Hypothalamus (tissue), 51 donors: Measurements from ENCODE around the gene STUM.
"Not testable (repeated sequence)": the region's sequence is repeated elsewhere in the genome, so short reads cannot be mapped to it uniquely, and the experiment has no call there.

Experiments used
- DNase-seq, 51 donors: peaks; one replicate each; lab custom pipeline; 2025; lab: John Stamatoyannopoulos, UW

Gene STUM

GRCh38 chr1:226634166-226634588 is 85.6 kb downstream of the STUM start:
- peak in 46 of 51 donors; percentile 17 to 87 (median 64) for DNase-seq

DNA sequence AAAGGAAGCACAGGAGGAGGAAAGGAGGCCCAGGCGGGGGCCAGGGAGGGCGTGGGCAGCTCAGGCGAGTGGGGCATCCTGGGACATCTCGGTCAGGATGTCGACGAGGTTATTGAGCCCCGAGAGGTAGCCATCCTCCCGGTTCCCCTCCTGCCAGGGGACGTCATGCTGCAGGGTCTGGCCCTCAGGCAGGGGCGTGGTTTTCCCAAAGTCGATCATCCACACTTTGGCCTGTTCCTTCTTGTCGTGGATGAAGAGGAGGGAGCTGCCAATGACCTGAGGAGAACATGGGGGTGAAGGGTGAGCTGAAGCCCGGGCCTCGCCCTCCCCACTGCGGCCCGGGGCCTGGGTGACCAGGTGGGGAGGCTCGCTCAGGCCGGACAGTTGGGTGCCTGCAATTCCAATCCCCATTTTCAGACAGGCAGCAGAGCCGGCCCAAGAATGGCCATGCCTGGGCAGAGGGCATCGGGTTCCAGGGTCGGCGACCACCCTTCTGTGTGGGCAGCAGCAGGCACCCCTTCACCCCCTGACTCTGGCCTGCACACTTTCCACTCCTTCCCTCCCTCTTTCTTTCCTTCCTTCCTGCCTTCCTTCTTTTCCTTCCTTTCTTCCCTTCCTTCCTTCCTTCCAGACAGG is 86.2 kb downstream of the STUM start:
- DNase-seq: no peak

- no peak for DNase-seq
Measured at GRCh38 chr1:226635456-226635941, 86.9 kb downstream of the STUM start.

GRCh38 chr1:226636847-226637096 is 88.2 kb downstream of the STUM start:
- DNase-seq: no peak

DNA sequence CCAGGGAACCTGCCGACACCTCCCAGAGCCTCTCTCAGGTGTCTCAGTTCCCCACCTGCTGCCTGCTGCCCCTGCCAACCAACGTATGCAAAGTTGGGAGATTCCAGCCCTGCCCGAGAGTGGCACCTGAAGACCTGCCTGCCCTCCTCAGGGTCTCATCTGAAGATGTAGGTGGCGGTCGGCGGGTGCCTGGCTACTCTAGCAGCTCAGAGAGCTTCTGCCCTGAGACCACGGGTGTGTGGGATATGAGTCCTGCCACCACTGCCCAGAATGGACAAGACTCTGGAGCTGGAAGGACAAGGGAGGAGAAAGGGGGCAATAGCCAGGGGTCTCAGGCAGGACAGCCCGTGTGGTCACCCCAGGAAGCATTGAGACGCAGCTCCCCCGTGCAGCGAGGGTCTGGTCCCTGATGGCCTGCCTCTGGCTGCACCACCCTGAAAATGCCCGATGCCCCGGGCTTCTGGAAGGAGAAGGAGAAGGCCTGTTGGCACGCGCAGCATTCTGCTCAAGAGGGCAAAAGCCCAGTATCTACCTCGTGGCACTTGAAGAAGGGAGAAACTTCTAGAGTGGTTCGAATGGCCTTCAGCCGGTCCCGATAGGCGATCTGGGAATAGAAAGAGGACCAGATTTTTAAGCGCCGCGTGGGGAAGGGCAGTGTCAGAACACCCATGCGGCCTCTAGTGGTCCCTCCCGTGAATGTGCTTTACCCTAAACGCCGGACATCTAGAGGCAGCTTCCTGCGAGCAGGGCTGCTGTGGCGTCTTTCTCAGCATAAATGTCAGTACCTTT is 88.8 kb downstream of the STUM start:
- no peak for DNase-seq

DNA sequence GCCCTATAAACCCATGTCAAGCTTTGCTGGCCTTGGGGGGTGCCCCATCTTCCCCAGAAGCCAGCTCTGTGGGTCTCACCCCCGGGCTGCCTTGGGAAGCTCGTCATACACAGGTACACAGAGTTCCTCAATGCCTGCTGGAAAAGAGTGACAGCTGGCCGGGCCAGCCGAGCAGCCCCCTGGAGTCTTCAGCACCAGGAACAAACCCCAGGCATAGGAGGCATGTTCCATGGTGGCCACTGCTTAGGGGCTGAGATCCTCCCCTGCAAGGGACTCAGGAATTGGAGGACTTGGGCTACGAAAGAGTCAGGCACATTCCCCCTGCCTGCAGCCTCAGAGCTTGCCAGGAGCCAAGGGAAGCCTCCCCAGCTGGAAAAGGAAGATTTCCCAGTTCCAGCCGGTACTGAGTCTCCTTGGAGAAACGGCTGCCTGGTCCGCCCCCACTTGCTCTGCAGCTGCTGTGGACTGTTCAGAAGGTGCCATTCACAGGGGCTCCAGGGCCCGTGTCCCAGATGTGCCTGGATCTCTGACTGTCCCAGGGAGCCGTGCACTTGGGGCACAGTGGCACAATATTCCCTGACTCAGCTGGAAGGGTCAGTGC is 89.5 kb downstream of the STUM start:
- peak in 3 of 51 donors; percentile 39 to 61 (median 59) for DNase-seq

DNA sequence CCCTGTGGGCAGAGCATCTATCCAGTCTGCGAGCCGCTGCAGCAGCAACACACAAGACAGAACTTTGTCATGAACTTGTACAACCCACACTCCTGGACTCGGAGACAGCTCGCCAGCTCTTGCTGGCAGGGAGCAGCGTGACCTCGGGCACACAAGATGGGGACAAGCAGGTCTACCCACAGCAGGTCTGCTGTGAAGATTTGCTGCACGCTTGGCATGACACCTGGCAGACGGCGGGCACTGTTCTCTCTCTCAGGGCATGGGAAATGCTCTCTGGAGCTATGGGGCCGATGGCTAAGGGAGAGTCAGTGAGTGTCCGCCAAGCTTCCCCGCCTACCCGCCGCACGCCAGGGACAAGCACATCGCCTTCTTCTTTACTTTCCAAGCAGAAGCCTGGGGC is 90.0 kb downstream of the STUM start:
- peak in 5 of 51 donors; percentile 29 to 59 (median 37) for DNase-seq

DNA sequence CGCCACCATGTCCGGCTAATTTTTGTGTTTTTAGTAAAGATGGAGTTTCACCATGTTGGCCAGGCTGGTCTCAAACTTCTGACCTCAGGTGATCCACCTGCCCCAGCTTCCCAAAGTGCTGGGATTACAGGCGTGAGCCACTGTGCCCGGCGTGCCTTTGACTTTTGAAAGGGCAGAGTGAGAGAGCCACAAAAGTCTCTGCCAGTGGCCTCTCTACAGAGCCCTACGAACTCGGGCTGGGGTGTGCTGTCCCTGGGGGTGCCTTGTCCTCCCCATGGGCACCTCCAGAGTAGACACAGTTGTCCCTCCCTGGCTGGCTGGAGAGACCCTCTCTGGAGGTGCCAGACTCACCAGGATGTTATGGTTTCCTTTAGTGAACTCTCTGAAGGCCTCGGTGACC is 90.6 kb downstream of the STUM start:
- DNase-seq: not testable (repeated sequence)

DNA sequence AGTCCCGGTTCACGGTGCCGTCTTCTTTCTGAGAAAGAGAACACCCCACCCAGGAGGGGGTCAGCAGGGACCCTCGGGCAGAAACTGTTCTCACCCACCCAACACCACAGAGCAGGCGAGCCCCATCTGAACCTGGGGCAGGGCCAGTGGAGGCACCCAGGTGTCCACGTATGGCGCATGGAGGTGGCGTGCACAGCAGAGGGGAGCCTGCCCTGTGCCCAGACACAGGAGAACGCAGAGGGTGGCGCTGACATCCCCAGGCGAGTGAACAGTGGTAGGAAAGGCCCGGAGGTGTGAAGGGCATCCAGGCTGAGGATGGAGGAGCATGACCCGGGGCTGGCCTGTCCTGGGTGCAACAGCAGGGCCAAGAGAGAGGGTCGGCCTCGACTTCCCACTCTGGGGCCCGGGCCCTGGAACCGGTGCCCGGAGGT is 91.1 kb downstream of the STUM start:
- no peak for DNase-seq

- no peak for DNase-seq
Measured at GRCh38 chr1:226640321-226641136, 92.0 kb downstream of the STUM start.

- DNase-seq: no peak
Measured at GRCh38 chr1:226641671-226642231, 93.2 kb downstream of the STUM start.

GRCh38 chr1:226642421-226642820 is 93.9 kb downstream of the STUM start:
- no peak for DNase-seq

DNA sequence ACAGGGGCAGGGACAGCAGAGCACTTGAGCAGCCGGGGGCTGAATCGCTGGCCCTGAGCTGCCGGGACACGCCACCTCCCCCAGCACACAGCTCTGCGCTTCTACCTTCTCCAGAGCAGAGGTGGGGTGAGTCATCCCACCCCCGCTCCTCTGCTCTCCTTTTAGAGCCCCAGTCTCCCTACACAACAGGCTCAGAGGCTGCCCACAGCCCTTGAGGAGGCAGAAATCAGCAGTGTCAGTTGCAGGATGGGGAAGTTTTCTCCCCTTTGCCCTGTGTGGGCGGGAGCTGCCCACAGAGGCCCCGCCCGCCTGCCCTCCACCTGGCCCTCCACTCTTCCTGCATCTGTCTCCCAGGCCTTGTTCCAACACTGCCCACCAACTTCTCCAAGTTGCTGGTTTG is 94.6 kb downstream of the STUM start:
- peak in 1 of 51 donors; percentile 47 for DNase-seq

DNA sequence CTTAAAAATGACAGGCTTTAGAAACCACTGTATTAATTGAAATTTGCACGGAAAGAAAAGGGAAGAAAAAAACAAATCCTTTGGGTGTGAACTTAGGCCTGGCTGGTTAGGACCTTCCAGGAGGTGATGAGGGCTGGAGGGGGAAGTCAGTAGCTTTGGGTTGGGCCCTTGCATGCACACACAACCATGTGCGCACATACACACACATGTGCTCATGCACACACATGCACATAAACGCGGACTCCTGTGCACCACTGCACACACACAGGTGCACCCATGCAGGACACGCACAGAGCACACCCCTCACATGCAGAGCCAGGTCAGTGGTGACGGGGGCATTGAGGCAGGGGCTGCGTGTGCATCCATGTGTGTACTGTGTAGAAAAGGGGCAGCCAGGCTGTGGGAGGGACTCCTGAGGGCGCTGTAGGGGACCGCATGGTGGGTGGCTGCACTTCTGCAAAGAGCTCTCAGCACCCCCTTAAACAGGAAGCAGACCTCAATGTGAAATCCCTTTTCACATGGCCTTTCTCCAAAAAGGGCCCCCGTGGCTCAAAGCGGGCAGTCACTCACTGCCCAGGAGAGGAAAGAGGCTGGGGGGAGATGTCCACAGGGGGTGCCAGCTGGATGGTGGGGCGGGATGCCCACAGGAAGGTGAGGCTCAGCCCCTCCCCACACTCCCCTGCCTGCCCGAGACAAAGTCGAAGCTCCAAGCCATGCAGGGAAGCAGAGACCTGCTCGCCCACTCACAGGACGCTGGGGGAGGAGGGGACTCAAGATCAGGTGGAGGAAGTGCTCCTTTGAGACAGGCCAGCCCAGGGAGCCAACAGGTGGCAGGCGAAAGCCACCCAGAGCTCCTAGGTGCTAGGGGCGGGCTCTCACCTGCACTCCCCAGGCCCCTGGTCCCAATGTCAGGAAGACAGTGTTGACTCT is 95.3 kb downstream of the STUM start:
- no peak for DNase-seq

GRCh38 chr1:226644541-226645176 is 96.1 kb downstream of the STUM start:
- DNase-seq: no peak

DNA sequence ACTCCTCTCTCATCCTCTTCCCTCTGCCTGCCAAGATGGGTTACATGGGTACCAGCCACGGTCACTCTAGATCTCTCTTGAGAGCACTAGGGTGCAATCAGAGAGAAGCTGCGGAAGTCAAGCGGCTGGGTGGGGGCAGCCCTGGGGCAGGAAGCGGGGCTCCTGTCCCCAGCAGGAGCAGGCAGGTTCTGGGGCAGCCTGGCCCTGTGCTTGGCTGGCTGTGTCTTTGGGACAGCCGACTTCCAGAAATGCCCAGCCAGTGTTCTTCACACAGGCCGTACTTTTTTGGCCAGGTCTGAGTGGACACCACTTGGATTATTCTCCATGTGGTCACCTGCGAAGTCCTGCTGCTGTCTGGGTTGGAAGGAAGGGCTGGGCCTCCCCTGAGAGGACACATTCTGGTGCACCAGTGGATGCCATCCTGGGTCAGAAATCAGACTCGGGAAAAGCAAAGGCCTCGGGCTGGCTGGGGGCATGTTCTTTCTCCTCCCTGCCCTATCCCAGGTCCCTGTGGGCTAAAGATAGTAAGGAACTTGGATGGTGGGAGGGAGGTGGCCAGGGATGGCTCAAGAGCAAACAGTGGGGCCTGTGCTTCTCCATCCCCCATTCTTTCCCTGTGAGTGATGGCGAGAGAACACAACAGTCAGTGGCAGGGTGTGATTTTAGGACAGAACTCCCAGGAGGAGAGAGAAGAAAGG is 96.9 kb downstream of the STUM start:
- DNase-seq: no peak

DNA sequence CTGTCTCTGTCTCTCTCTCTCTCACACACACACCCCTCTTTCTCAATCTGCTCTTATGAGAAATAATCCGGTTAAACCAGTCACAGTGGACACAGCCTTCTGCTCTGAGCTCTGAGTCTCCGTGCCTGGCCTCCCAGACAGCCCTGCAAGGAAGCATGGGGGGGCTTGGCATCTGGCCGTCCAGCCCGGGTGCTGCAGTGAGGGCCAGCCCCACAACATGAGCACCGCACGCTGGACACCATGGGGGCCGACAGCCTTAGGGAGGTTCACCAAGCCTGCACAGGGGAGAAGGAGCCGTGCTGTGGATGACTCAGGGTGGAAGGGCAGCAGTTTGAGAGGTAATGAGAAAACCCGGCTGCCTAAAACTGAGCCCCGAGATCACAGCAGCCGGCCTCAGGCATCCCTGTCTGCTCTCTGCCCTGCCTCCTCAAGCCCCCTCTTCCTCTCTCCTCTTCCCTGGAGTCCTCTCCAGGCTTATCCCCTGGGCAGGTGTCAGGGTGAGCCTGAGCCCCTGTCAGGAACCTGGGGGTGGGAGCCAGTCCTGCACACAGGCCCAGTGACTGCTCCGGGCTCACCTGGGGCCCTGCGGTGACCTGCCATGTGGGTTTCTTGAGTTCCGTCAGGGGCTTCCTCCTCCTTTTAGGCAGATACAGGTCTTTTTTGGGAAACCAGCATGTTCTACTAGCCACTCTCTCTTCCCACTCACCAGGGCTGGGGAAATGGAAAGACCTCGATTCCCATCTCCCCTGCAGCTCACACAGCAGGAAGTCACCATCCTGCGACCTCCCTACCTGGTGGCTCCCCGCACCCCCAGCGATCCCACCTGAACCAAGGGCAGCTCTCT is 97.7 kb downstream of the STUM start:
- DNase-seq: peak in 2 of 51 donors; percentile 33 to 44
